Left lung (tissue), 10 donors: Measurements from ENCODE around the gene ADAMTS16. TPM values are rescaled to one million over a fixed set of nuclear protein-coding genes. Genes with fewer than 3 reads are reported as not detected.

Experiments
- ATAC-seq: fragments of 200-7000 bp; cut with Tn5 transposase; one replicate; pipeline ENCODE4 v1.9.1; 2020; ENCODE audit warnings: moderate library complexity
- DNase-seq, 4 donors: peaks; one replicate each; pipeline ENCODE4 v3.0.0-alpha.2; 2013 to 2020
- H3K27ac ChIP-seq, 2 donors: fragments of 200-600 bp; sonication (generic) in 1 of 2; one replicate each; pipeline versions ENCODE4 v1.5.0 to v1.8.0; 2020 to 2021
- H3K27me3 ChIP-seq, 2 donors: fragments of 200-600 bp; sonication (generic) in 1 of 2; one replicate each; pipeline versions ENCODE4 v1.5.0 to v1.8.0; 2020 to 2021
- H3K36me3 ChIP-seq, 2 donors: fragments of 200-600 bp; sonication (generic) in 1 of 2; one replicate each; pipeline versions ENCODE4 v1.5.0 to v1.8.0; 2020 to 2021
- H3K4me1 ChIP-seq, 2 donors: fragments of 200-600 bp; one replicate each; pipeline ENCODE4 v1.8.0; 2021
- H3K4me3 ChIP-seq, 2 donors: fragments of 200-600 bp; sonication (generic) in 1 of 2; one replicate each; pipeline versions ENCODE4 v1.5.0 to v1.8.0; 2020 to 2021; ENCODE audit warnings: mild to moderate bottlenecking in 1 of 2
- H3K9me3 ChIP-seq, 2 donors: fragments of 200-600 bp; sonication (generic) in 1 of 2; one replicate each; pipeline versions ENCODE4 v1.5.0 to v1.8.0; 2020 to 2021
- CTCF ChIP-seq, 2 donors: fragments of 200-600 bp; sonication (generic) in 1 of 2; IDR thresholded peaks; one replicate each; pipeline versions ENCODE4 v1.5.0 to v1.8.0; 2021; ENCODE audit warnings: antibody characterized with exemption in 2 of 2
- intact Hi-C, 2 donors: fragments of 100-400 bp; cut with DNase I; formaldehyde crosslinking; loops; one replicate each; pipeline versions ENCODE4 v1.11.2 to v1.14.2; 2022
- polyA plus RNA-seq, 6 donors: library from polyadenylated mRNA; unstranded; fragments of 120-200 nt; gene quantifications; one replicate each; pipeline ENCODE4 v1.2.1, GENCODE V29; 2013; ENCODE audit not compliant: insufficient read length in 6 of 6
- total RNA-seq, 2 donors: library from RNA; stranded (reverse); fragmentation: NEBNext Ultra II Directional; extraction: Animal tissue kit (Norgen Biotek cat#: 25700); gene quantifications; one replicate each; pipeline ENCODE4 v1.2.1, GENCODE V29; 2021
- donor health status: DM: no; HTN: yes; CAD: no.
- donor health status: DM: no; HTN: no; CAD: no.

The ADAMTS16 gene
- total and polyA plus RNA-seq, 8 donors, result 0.29 to 28.7 (median 1.1) TPM

- H3K36me3 ChIP-seq, result no peaks in the 10 kb centered on the region
- no peak for TF ChIP-seq CTCF (IDR thresholded peaks at IDR 0.05)
- H3K4me1 ChIP-seq, result no peaks in the 10 kb centered on the region
- DNase-seq (no peak), ATAC-seq (no peak)
- H3K27me3 ChIP-seq, result no peaks in the 10 kb centered on the region
- no peaks in the 10 kb centered on the region for H3K9me3 ChIP-seq
- H3K4me3 ChIP-seq, result no peak overlapping the region
- H3K27ac ChIP-seq, result no peak overlapping the region
- intact Hi-C loops, result no loop called here
Measured at GRCh38 chr5:5290674-5291334, 150.7 kb downstream of the ADAMTS16 start.

GRCh38 chr5:5291357-5291756 is 151.2 kb downstream of the ADAMTS16 start:
- Histone ChIP-seq H3K27me3 (no peaks in the 10 kb centered on the region), H3K4me1 (no peaks in the 10 kb centered on the region), H3K36me3 (no peaks in the 10 kb centered on the region), H3K9me3 (no peaks in the 10 kb centered on the region), H3K27ac (no peak overlapping the region), H3K4me3 (no peak overlapping the region)
- peak; percentile 47 for ATAC-seq
- no peak for TF ChIP-seq CTCF (IDR thresholded peaks at IDR 0.05)
- DNase-seq, result no peak
- intact Hi-C loops, result no loop called here

- intact Hi-C loops, result no loop called here
Measured at GRCh38 chr5:5293029-5293428, 152.9 kb downstream of the ADAMTS16 start.

GRCh38 chr5:5294429-5294828 is 154.3 kb downstream of the ADAMTS16 start:
- no peaks in the 10 kb centered on the region for H3K36me3 ChIP-seq
- ATAC-seq, result no peak
- no peak for TF ChIP-seq CTCF (IDR thresholded peaks at IDR 0.05)
- no peak overlapping the region for H3K4me3 ChIP-seq
- H3K4me1 ChIP-seq, result no peaks in the 10 kb centered on the region
- no peak overlapping the region for H3K27ac ChIP-seq
- H3K9me3 ChIP-seq, result no peaks in the 10 kb centered on the region
- DNase-seq, result no peak
- intact Hi-C loops, result no loop called here
- no peaks in the 10 kb centered on the region for H3K27me3 ChIP-seq

More at GRCh38 chr5:5293029-5293428, 152.9 kb downstream of the ADAMTS16 start:
- H3K4me3 ChIP-seq, result no peak overlapping the region
- H3K4me1 ChIP-seq, result no peaks in the 10 kb centered on the region
- no peaks in the 10 kb centered on the region for H3K27me3 ChIP-seq
- TF ChIP-seq CTCF (IDR thresholded peaks at IDR 0.05), result no peak
- no peaks in the 10 kb centered on the region for H3K36me3 ChIP-seq
- H3K27ac ChIP-seq, result no peak overlapping the region
- DNase-seq (no peak), ATAC-seq (no peak)
- H3K9me3 ChIP-seq, result no peaks in the 10 kb centered on the region

- DNase-seq (no peak), ATAC-seq (no peak)
- intact Hi-C loops, result no loop called here
- Histone ChIP-seq H3K4me1 (no peaks in the 10 kb centered on the region), H3K27ac (no peak overlapping the region), H3K36me3 (no peaks in the 10 kb centered on the region), H3K27me3 (no peaks in the 10 kb centered on the region), H3K4me3 (no peak overlapping the region), H3K9me3 (no peaks in the 10 kb centered on the region)
- no peak for TF ChIP-seq CTCF (IDR thresholded peaks at IDR 0.05)
Measured at GRCh38 chr5:5295351-5295750, 155.2 kb downstream of the ADAMTS16 start.
